Gastroesophageal sphincter (tissue), 3 donors: ENCODE data around the gene BASP1.

Experiments used
- EP300 ChIP-seq: sonication (generic); formaldehyde crosslinking; IDR thresholded peaks from one replicate; pipeline ENCODE4 v1.6.1; 2017; ENCODE audit warnings: antibody characterized with exemption, mild to moderate bottlenecking
- POLR2AphosphoS5 ChIP-seq: sonication (generic); formaldehyde crosslinking; IDR thresholded peaks from one replicate; pipeline ENCODE4 v1.6.1; 2017; ENCODE audit warnings: antibody characterized with exemption
- TF ChIP-seq, protein P1 (sequence below), 4 experiments: fragments of 200-600 bp in 2 of 4; fragments of 450-650 bp in 2 of 4; sonication (generic) in 1 of 4; IDR thresholded peaks; one replicate each; pipeline ENCODE4 v1.5.1; 2017 to 2019; ENCODE audit warnings: antibody characterized with exemption in 4 of 4, mild to moderate bottlenecking in 2 of 4, moderate library complexity in 2 of 4

DNA sequence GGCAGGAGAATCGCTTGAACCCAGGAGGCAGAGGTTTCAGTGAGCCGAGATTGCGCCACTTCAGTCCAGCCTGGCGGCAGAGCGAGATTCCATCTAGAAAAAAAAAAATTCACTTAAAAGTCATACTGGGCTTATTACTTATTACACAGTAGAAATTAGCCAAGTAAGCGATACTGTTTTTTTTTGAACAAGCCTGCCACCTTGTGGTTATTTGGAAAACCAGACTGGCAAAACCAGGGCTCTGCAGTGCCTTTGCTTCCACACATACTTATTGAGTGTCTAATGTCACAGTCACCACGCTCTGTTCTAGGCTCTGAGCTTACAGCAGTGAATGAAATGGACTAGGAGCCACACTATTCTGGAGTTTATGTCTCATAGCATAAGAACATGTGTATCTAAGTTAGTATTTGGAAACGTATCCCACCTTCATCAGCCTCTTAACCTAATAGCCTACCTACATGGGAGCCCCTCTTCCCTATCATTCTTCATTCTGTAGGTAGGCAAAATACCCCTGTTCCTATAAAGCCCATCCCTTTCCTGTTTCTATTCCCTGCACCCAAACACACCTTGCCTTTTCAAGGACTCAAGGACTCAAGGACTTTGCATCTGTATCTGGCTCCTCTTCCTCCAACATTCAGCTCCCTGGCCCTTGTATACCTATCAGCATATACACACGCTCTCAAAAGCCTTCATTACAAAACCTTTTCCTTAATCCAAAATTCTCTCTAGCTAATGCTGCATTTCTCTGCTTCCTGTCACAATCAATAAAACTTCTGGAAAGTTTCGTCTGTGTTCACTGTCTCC is 13.9 kb upstream of the BASP1 start:
- TF ChIP-seq, protein P1, sequence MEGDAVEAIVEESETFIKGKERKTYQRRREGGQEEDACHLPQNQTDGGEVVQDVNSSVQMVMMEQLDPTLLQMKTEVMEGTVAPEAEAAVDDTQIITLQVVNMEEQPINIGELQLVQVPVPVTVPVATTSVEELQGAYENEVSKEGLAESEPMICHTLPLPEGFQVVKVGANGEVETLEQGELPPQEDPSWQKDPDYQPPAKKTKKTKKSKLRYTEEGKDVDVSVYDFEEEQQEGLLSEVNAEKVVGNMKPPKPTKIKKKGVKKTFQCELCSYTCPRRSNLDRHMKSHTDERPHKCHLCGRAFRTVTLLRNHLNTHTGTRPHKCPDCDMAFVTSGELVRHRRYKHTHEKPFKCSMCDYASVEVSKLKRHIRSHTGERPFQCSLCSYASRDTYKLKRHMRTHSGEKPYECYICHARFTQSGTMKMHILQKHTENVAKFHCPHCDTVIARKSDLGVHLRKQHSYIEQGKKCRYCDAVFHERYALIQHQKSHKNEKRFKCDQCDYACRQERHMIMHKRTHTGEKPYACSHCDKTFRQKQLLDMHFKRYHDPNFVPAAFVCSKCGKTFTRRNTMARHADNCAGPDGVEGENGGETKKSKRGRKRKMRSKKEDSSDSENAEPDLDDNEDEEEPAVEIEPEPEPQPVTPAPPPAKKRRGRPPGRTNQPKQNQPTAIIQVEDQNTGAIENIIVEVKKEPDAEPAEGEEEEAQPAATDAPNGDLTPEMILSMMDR (IDR thresholded peaks at IDR 0.05) = peak; percentile 47 to 73 (median 54)
- no peak for TF ChIP-seq POLR2AphosphoS5
- no peak for TF ChIP-seq EP300
